ENCODE measurements around the gene CTSK. TPM values are rescaled to one million over a fixed set of nuclear protein-coding genes. Genes with fewer than 3 reads are reported as not detected.
A peak's percentile ranks its signal among the peaks of the same experiment; 100 is the strongest.
"Not testable (repeated sequence)": the region's sequence is repeated elsewhere in the genome, so short reads cannot be mapped to it uniquely, and the experiment has no call there.

Gene CTSK
- total and polyA plus RNA-seq, 2 of the 4 experiments (the other 2 are of a cell fraction): 7.7 to 15.1 TPM

DNA sequence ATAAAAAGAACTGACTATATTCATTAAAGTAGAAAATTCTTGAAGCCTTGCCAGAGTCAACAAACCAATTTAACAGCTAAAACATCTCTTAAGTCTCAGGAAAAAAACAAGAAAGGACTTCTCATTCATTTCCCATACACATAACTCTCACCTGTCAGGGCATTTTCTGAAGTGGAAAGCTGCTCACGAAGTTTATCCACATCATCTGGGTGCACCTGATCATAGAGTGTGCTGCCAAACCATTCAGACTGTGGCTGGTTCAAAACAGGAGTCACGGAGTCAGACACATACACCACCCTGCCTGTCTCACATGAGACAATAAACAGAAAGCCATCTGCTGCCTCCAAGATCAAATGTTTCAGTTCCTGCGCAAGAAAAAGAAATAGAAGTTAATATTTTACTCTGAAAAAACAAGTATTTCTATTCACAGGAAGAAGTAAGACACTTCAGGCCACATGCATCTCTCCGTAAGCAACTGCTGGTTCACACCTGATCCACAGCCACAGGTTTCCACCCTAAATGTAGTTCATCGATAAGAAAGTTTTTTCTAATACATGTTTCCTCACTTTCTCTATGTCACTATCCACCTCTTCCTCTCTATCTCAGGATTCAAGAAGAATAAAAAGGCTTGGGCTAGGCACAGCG is 28.2 kb upstream of the CTSK start:
- H3K27ac ChIP-seq (ENCODE audit: insufficient read depth, low read length): no peak overlapping the region
- no peak overlapping the region for H3K14ac ChIP-seq (replicated peaks; ENCODE audit: low read depth, low read length)
- H3K9me1 ChIP-seq (ENCODE audit: insufficient read depth, low read length): peaks cover 3% of the 10 kb centered on the region; the same call in 1 of the 2 replicates
- no TSS peak for BruUV-seq (replicated peaks)
- H3K18ac ChIP-seq (ENCODE audit: low read depth, low read length): no peak overlapping the region
- TF ChIP-seq ELK1 (IDR thresholded peaks at IDR 0.05; ENCODE audit: borderline replicate concordance, low read depth, low read length): no peak
- TF ChIP-seq RAD21 (IDR thresholded peaks at IDR 0.05; ENCODE audit: low read length): no peak
- no peak for TF ChIP-seq POLR2A (IDR thresholded peaks at IDR 0.05; ENCODE audit: low read depth, low read length)
- TF ChIP-seq RFX5 (IDR thresholded peaks at IDR 0.05; ENCODE audit: low read depth, low read length): no peak
- in situ Hi-C loops (cut with MboI; ENCODE audit: low sequenced_read_pairs) (no loop called here), intact Hi-C loops (cut with micrococcal nuclease) (loop anchor here (5.0 kb wide), 1 partner anchor 86 kb away; no protein-coding TSS in a partner anchor), dilution Hi-C loops (cut with HindIII; ENCODE audit: low sequenced_read_pairs, unreplicated experiment) (no loop called here)
- H4K8ac ChIP-seq (ENCODE audit: low read depth in 2 of 2, low read length in 2 of 2): no peak overlapping the region
- no peaks in the 10 kb centered on the region; the same call in 1 of the 2 replicates for H3K4me1 ChIP-seq (ENCODE audit: control insufficient read depth, insufficient read depth, low read length)
- H2BK5ac ChIP-seq (ENCODE audit: low read depth, low read length, poor library complexity, severe bottlenecking): no peak overlapping the region
- no peak overlapping the region for H3K23ac ChIP-seq (ENCODE audit: low read depth, low read length)
- POLR2A ChIA-PET (ENCODE audit: unreplicated experiment): no interaction called here
- no peak overlapping the region for H2AK5ac ChIP-seq (ENCODE audit: low read depth, low read length)
- H4K20me1 ChIP-seq (ENCODE audit: insufficient read depth, low read length): no peaks in the 10 kb centered on the region
- 88% methylated on average over 1 of the region's 6 CpGs; no CpG with 5 or more reads in 1 of the 2 experiments for WGBS, 2 experiments (ENCODE audit: extremely low coverage in 2 of 2, insufficient read length in 1 of 2)
- DNase-seq (peak; percentile 3), ATAC-seq (ENCODE audit: low read depth) (no peak)
- no peak overlapping the region for H2BK120ac ChIP-seq (ENCODE audit: low read depth, low read length)
- no peak overlapping the region for H3K56ac ChIP-seq (ENCODE audit: extremely low read depth, insufficient read depth, low read length)
- H2AFZ ChIP-seq (replicated peaks; ENCODE audit: low read length, poor library complexity): no peak overlapping the region
- no peak overlapping the region for H3K4me3 ChIP-seq (ENCODE audit: insufficient read depth, low read depth, low read length)
- H3K27me3 ChIP-seq (ENCODE audit: control insufficient read depth, insufficient read depth, low read length): no peaks in the 10 kb centered on the region
- H3K36me3 ChIP-seq (ENCODE audit: control insufficient read depth, insufficient read depth, low read length): peaks cover 41% of the 10 kb centered on the region
- no peak overlapping the region for H2BK20ac ChIP-seq (ENCODE audit: low read depth, low read length)
- no peak overlapping the region for H3K4ac ChIP-seq (ENCODE audit: low read depth, low read length)
- no peak overlapping the region for H2AK9ac ChIP-seq (replicated peaks; ENCODE audit: low read depth, low read length, poor library complexity)
- no peak overlapping the region for H4K91ac ChIP-seq (ENCODE audit: insufficient read depth, low read depth, low read length)
- no peak overlapping the region for H3K4me2 ChIP-seq (ENCODE audit: low read depth, low read length)
- no peaks in the 10 kb centered on the region for H3K9me3 ChIP-seq (ENCODE audit: control insufficient read depth, insufficient read depth, low read length)
- H3K79me1 ChIP-seq (ENCODE audit: low read depth in 1 of 2, low read length in 2 of 2): peaks cover 4 to 6% of the 10 kb centered on the region in 2 experiments; a peak in 3 of 4 replicates
- CTCF ChIA-PET: no interaction called here
- H3K9ac ChIP-seq (ENCODE audit: low read depth, low read length): no peak overlapping the region
- no peak overlapping the region for H2BK15ac ChIP-seq (ENCODE audit: low read depth, low read length)
- no peak overlapping the region for H4K5ac ChIP-seq (ENCODE audit: low read depth, low read length)

GRCh38 chr1:150833961-150834360 is 25.9 kb upstream of the CTSK start:
- H3K56ac ChIP-seq (ENCODE audit: extremely low read depth, insufficient read depth, low read length); H3K18ac ChIP-seq (ENCODE audit: low read depth, low read length); H2BK15ac ChIP-seq (ENCODE audit: low read depth, low read length); POLR2A ChIA-PET (ENCODE audit: unreplicated experiment); H2AK9ac ChIP-seq (replicated peaks; ENCODE audit: low read depth, low read length, poor library complexity); H3K9me3 ChIP-seq (ENCODE audit: control insufficient read depth, insufficient read depth, low read length); H3K9ac ChIP-seq (ENCODE audit: low read depth, low read length); H4K8ac ChIP-seq (ENCODE audit: low read depth in 2 of 2, low read length in 2 of 2); H3K79me1 ChIP-seq (ENCODE audit: low read depth in 1 of 2, low read length in 2 of 2); H3K27me3 ChIP-seq (ENCODE audit: control insufficient read depth, insufficient read depth, low read length); H4K5ac ChIP-seq (ENCODE audit: low read depth, low read length); H4K20me1 ChIP-seq (ENCODE audit: insufficient read depth, low read length); BruUV-seq (replicated peaks); H3K23ac ChIP-seq (ENCODE audit: low read depth, low read length); H3K4ac ChIP-seq (ENCODE audit: low read depth, low read length); in situ Hi-C loops (cut with MboI; ENCODE audit: low sequenced_read_pairs); H2AK5ac ChIP-seq (ENCODE audit: low read depth, low read length); H2BK5ac ChIP-seq (ENCODE audit: low read depth, low read length, poor library complexity, severe bottlenecking); H3K27ac ChIP-seq (ENCODE audit: insufficient read depth, low read length); H4K91ac ChIP-seq (ENCODE audit: insufficient read depth, low read depth, low read length); H2BK20ac ChIP-seq (ENCODE audit: low read depth, low read length); H3K4me1 ChIP-seq (ENCODE audit: control insufficient read depth, insufficient read depth, low read length); H2BK120ac ChIP-seq (ENCODE audit: low read depth, low read length); H3K9me1 ChIP-seq (ENCODE audit: insufficient read depth, low read length); dilution Hi-C loops (cut with HindIII; ENCODE audit: low sequenced_read_pairs, unreplicated experiment); CTCF ChIA-PET; H2AFZ ChIP-seq (replicated peaks; ENCODE audit: low read length, poor library complexity); DNase-seq; H3K4me3 ChIP-seq (ENCODE audit: insufficient read depth, low read depth, low read length); intact Hi-C loops (cut with micrococcal nuclease); H3K14ac ChIP-seq (replicated peaks; ENCODE audit: low read depth, low read length); H3K4me2 ChIP-seq (ENCODE audit: low read depth, low read length); ATAC-seq (ENCODE audit: low read depth): not testable (repeated sequence)
- no CpG with 5 or more reads among the region's 6 CpGs for WGBS, 2 experiments (ENCODE audit: extremely low coverage in 2 of 2, insufficient read length in 1 of 2)
- H3K36me3 ChIP-seq (ENCODE audit: control insufficient read depth, insufficient read depth, low read length): peaks cover 42% of the 10 kb centered on the region

All from IMR-90 (cell line).